ENCODE data around the gene MTR.
"Not testable (repeated sequence)": the region's sequence is repeated elsewhere in the genome, so short reads cannot be mapped to it uniquely, and the experiment has no call there.

MTR gene

DNA sequence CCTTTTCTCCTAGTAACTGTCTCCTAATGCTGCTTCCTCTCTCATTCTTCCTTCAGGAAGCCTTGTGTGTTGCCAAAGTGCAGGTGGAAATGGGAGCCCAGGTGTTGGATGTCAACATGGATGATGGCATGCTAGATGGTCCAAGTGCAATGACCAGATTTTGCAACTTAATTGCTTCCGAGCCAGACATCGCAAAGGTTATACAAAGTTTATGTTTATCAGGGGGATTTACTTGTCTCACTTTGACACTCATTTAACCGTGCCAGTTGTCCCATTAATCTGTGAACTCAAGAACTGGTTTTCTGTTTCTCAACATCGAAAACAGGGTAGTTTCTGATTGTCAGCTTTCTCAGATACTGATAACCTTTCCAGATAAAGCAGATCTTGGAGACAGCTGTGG lies 40.4 kb downstream of the MTR start:
- DNase-seq = no peak

DNA sequence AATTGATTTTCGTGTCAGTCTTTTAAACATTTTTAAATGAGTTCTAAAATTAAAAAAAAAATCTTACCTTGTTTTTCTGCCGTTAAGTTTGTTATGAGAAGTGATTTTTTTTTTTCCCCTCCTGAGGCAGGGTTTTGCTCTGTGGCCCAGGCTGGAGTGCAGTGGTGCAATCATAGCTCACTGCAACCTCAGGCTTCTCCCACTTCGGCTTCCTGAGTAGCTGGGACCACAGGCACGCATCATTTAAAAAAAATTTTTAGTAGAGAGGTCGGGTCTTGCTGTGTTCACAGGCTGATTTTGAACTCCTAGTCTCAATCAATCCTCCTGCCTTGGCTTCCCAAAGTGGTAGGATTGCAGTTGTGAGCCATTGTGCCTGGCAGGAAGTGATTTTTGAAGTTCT lies 41.1 kb downstream of the MTR start:
- DNase-seq = no peak

DNA sequence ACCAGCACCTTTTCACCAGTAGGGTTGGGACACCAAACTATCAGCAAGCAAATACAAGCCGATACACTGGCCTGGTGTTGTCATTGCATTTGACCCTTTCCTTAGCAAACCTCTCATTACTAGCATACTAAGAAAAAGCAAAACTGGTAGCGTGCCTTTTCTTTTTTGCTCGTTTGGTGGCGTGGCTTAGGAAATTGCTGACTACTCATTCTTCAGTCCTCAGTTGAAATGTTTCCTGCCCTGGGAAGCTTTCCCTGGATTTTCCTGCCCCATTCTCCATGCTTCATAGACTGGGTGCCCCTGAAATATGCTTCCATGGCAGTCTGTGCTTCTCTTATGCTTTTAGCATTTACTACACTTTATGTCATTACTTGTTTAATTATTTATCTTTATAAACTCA lies 42.0 kb downstream of the MTR start:
- DNase-seq = no peak

DNA sequence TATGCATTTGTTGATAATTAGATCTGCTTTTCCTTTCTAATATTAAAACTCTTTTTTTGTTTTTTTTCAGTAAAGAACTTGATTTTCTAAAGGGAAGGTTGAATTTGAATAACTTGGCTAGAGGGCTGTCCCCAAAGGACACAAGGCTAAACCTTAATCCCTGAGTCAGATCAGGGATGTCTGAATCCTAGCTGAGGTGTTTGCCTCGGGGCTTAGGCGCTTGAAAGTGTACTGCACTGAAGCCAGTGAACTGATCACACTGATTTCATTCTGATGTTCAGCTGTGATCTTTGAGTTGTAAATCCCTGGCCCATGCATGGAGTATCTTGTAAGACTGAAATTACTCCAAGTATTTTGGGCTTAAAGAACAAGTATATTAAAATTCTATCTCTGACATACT lies 42.8 kb downstream of the MTR start:
- no peak for DNase-seq

DNA sequence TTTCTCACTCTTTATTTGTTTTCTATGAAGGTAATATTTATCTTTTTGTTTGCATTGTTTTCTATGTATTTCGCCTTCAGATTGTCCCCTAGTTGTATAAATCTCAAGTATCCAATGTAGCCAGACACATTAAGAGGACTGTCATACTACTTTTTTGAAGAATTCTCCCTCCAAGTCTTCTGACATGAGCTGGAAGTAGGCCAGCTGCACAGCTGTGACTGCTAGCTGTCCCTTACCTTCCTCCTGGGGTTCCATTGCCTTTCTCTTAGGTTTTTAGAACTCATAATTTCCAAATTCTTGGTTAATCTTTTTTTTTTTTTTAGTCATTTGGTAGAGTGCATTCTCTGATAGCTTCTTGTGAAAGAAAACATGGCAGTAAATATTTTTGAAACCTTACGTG lies 46.2 kb downstream of the MTR start:
- no peak for DNase-seq

DNA sequence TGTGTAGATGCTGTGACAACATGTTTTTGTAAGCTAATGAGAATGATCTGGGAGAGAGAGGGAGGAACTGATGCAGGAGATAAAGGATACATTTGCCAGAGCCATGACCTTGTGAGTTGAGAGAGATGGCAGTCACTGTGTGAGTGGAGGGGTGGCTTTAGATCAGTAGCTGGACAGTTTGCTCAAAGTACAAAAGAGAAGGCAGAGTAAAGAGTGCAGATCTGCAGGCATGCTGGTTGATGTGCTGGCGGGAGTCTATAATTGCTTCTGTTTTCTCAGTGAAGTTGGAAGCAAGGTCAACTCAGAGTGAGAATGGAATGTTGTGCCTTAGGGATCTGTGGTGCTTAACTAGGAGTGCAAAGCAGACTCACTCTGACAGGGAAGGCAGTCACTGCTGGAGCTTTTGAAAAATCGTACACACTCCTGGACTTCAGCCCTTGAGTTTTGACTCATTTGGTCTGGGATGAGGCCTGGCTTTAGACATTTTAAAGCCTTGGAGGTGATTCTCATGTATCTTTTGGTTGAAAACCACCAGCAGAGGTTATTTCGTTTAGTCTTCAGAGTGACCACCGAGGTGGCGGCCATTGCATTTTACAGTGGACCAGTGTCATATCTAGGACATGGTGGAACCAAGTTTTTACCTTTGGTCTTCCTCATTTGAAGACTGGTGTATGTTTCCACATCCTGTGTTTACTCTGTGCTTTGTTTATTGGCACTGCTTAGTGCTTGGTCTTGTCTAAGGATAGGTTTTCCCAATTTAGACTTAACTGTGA lies 49.6 kb downstream of the MTR start:
- DNase-seq = no peak

DNA sequence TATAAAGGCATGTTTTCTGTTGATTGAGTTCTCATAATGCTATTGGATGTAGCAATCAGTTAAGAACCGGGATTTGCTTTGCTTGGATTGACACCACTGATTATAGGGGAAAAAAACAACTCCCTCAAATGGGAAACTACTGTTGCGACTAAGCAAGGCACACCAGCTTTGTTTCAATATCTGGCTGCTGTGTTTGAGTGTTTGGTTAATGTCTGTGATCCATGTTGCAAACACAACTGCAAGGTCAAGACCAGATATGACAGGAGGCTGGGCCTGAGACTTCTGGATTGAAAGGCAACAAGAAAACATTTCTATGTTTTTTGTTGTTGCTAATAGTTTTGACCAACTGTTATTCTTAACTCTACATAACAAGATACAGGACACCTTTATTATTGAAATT lies 50.7 kb downstream of the MTR start:
- DNase-seq = no peak

DNA sequence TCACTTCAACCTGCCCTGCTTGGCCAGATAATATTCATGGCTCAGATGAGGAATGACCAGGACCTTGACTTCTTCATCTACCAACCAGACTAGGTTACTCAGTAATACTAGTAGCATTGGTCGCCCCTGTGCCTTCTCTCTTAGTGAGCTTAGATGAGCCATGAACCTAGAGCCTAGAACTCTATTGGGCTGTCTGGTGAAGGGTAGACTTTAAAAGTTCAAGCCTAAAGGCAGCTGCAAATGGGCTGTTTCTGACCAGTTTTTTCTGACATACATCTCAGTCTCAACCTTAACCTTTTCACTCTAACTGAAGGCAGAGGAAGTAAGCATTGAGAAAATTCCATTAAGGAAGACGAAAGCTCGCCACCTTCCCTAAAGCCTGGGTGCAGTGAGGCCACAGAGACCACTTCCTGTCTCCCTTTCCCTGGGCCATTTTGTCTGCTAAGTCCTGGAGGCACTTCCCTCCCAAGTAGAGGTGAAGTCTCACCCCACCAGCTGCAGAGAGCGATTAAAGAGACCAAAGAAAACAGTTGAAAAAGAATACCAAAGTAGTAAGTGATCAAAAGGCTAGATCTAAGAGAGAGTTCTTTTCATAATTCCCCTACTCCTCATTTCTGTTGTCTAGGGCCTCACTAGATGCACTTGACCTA lies 53.3 kb downstream of the MTR start:
- no peak for DNase-seq

DNA sequence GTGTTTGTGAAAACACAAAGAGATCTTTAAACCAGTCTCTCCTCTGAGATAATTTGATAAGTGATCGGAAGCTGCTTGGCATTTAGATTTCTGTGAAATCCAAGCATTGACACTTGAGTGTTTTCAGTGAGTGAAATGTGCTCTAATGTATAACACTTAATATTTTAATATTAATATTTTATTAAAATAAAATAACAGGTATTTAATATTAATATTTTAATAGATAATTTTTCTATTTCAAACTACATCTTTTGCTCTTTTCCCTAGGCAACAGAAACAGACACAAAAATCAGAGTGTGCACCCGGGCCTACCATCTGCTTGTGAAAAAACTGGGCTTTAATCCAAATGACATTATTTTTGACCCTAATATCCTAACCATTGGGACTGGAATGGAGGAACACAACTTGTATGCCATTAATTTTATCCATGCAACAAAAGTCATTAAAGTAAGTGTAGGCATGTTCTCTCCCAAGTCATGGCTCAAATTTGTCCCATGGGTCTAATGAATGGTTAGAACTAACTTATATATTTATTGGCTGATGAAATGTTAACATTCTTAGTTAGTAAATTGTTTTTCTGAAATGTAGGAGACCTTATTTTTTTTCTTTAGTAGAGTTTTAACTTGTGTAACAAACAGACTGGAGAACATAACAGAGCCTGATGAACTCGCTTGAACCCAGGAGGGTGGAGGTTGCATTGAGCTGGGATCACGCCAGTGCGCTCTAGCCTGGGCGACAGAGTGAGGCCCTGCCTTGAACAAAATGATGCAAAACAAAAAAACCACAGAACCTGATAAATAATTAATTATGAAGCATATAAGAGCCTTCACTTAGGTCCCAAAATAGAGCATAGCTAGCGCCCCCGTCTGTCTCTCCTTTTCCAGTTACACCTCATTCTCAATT lies 55.2 kb downstream of the MTR start:
- no peak for DNase-seq

DNA sequence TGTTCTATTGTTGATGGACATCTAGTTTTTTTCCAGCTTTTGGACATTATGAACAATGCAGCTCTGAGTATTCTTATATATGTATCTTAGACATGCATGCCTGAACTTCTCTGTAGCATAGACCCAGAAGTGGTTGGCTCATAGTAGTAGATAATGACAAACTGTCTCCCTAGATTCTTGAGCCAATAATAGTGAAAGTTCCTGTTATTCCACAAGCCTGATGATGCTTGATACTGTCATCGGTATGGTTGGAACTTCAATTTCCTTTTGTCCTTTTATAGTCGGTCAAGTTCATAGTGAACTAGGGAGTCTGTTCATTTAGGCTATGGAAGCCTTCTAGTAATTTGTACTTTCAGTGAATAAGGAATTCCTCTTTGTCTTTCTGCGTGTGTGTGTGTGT lies 56.8 kb downstream of the MTR start:
- DNase-seq = no peak

DNA sequence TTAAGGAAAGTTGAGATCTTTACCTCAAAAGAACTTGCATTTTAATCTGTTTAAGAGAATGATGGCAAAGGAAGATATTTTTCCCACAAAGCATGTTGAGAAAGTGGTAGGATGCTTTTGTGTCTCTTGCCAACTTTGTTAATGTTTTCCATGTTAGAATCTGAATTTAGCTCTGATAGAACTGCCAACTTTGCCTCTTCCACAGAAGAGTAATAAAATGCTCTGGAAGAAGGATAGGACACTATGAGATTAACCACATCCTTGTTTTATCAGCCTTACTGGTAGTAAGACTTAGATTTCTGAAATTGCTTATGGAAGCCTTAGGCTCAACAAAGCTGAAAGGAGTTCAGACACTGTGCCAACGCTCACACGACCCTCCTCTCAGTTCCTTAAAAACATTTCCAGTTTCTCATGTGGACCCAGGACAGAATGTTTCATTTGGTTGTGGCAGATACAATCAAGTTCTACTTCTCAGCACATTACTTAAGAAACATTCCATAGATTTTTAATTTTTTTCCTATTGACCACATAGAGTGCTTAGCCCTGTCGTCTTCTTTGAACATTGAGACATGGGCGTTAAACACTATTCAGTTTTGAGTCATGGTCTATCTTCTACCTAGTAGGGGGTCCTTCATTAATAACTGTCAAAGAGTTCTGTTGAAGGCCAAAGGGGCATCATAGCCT lies 59.0 kb downstream of the MTR start:
- no peak for DNase-seq

DNA sequence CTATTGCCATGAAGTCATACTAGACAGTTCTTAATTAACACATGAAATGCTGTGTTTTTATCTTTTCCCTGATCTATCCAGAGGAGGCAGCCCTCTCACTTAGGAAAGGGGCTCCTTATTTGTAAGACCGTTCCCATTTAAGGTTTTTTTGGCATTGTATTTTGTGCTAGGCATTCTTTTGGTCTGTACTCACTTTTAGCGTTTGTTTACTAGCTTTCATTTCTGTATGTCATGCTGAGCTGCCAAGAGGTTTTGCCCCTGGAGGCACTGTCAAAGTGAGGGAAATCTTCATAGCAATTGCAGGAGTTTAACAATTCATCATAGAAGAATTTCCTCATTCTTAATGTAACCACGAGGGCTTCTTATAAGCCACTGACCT lies 59.5 kb downstream of the MTR start:
- DNase-seq = no peak

DNA sequence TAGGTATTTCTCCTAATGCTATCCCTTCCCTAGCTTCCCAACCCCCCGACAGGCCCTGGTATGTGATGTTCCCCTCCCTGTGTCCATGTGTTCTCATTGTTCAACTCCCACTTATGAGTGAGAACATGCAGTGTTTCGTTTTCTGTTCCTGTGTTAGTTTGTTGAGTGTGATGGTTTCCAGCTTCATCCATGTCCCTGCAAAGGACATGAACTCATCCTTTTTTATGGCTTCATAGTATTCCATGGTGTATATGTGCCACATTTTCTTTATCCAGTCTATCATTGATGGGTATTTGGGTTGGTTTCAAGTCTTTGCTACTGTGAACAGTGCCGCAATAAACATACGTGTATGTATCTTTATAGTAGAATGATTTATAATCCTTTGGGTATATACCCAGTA lies 61.6 kb downstream of the MTR start:
- not testable (repeated sequence) for DNase-seq

DNA sequence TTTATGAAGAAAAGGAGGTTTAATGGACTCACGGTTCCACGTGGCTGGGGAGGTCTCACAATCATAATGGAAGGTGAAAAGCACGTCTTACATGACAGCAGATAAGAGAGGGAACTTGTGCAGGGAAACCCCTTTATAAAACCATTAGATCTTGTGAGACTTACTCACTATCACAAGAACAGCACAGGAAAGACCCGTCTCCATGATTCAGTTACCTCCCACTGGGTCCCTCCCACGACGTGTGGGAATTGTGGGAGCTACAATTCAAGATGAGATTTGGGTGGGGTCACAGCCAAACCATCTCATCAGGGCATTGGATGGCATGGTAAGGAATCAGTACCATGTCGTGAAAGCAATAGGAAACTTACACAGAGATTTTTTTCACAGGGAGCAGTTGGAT lies 63.1 kb downstream of the MTR start:
- no peak for DNase-seq

DNA sequence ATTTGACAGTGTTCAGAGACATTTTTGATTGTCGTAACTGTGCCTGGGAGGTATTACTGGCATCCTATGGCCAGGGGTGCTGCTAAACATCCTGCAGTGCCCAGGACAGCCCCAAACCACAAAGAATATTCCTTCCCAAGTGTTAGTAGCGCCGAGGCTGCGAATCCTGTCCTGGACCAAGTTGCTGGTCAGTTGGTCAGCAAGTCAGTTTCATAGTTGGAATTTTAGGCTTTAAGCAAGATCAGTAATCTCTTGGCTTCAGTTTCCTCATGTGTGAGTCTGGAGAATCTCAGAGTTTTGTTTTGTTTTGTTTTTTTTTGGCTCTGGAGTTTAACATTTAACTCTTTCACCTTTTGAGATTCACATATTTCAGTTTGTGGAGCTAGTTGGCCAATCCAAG lies 65.0 kb downstream of the MTR start:
- no peak for DNase-seq

DNA sequence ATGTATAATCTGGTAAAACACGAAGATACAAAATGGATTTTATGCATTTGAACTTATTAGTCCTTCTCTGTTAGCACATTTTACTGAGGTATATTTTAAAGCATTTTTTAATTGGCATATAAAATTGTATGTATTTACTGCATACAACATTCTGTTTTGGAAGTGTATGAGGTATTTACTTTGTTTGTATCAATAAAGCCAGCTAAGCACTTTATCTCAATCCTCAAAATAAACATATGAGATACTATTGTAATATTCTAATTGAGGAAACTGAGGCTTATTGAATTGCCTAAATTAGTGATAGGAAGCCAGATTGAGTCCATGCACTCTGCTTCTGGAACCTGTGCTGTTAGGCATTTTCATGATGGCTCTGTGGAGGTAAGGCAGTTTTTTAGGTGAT lies 65.6 kb downstream of the MTR start:
- no peak for DNase-seq

DNA sequence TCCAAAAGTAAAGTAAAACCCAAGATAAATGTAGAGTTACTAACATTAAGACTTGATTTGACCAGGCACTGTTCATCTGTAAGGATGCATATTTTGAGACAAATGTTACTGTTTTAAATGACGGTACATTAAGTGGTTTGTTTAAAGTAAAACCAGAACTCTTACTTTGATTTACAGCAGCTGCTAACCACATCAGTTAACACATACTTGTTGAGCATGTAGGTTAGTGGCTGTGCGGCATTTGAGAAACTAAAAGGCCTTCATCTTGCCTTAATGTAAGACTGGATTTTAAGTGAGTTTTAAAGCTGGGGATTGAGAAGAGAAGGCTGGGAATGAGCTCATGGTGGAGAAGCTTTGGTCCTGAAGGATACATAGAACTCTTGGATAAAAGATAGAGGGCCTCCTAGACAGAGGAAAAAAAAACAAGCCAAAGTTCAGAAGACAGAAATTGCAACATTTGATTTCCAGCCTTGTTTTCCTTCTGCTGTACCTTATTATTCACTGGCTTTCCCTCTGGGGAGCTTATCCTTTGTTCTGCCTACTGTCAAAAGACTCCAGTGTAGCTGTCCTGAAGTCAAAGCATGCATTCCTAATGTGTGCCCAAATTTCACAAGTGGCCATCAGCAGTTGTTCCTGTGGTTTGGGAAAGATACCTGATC lies 66.6 kb downstream of the MTR start:
- no peak for DNase-seq

DNA sequence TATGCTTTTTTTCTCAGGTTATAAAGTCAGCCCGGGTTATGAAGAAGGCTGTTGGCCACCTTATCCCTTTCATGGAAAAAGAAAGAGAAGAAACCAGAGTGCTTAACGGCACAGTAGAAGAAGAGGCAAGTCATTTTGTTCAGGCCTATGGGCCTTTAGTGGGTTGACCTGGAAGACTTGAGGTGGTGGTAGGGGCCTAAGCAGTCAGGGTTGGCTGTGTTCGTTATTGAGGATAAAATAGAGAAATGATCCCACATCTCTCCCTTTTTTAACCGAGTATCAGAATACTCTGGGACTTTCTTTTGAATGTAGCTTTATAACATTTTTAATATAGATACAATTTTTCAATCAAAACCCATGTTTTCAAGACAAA lies 67.1 kb downstream of the MTR start:
- DNase-seq = no peak

DNA sequence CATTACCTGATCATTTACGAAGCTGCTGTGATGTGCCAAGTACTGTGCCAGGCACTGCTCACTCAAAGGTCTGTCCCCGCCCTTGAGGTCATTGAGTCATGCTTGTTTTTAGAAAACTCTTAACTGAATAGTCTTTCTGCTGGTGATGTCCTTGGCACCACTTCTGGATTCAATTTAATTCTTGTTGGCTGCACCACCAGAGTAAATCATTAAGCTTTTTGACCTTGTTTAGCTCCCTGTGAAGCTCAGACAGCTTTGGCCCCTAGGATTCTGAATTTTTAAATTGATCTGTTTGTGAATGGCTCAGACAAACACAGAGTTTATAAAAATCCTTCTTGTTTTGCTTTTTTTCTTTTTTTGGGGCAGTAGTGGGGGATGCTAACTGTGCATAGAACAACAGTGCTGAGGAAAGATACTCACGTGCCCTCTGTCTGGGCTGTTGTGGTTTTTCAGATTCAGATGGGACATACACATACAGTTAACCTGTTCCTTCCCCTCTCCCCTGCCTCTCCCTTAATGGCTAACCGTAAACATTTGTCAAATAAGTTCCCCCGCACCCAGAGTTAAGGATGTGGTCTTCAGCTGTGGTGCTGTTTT lies 67.6 kb downstream of the MTR start:
- no peak for DNase-seq

DNA sequence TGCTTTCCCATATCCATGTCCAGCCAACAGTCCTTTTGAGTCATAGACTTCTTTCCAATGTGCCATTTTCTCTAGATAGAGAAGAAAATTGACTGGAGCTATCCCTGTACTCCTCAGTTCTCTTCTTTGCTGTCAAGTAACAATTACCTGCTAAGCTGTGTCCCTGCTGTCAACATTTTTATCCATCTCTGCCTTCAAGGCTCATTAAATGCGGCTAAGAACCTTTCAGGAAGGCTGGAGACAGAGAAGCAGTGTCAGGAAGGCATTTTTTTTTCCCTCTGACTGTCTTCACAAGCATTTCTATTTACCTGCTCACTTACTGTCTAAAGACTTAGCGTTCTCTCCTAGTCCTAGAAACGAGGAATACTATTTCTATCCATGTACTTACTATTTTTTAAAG lies 69.1 kb downstream of the MTR start:
- DNase-seq = no peak

DNA sequence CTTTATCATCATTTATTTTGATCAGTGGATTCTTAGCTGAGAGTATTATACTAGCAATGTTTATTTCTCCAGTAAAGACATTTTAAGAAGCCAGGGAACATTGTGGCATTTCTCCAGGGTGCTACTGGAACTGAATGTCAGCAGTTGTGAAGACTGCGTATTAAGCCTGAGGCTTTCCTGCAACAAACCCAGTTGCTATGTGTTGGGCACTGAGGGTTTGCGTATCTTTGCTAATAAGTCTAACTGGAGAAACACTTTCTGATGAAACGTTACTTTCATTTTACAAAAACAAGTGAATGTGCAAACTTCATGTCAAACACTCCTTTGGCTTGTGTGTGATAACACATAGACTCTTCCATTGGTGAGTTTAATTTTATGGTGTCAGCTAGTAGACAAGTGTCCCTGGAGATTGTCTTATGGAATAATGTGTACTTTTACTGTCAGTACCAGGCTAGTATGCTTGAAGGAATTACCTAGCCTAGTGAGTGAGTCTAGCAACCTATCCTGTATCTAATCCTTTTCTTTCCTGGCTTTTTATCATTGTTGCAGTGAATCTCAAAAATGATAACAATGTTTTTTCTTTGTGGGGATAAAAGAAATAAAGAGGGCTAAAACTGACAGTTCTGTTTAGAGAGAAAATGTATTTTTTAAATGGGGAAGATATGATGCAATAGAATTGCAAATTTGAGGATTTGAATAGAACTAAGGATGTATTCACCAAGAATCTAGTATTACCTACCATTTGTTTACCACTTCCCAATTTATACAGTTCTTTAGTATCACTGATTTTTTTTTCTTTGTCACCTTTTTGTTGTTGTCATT lies 70.1 kb downstream of the MTR start:
- no peak for DNase-seq

DNA sequence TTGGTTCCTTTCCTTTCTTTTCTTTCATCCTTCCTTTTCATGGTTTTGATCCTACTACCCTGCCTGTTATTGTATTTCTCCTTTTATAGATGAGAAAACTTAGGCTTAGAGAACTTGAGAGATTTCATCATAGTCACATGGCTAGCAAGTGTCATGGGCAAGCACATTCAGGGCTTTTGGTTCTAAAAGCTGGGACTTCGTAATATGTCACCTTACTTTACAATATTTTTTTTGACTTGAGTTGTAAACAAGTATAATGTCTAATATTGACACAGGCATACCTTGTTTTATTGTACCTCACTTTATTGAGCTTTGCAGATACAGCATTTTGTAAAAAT lies 70.7 kb downstream of the MTR start:
- no peak for DNase-seq
